Measurements from ENCODE around the gene PDAP1.
A peak's percentile ranks its signal among the peaks of the same experiment; 100 is the strongest.

Gene PDAP1

DNA sequence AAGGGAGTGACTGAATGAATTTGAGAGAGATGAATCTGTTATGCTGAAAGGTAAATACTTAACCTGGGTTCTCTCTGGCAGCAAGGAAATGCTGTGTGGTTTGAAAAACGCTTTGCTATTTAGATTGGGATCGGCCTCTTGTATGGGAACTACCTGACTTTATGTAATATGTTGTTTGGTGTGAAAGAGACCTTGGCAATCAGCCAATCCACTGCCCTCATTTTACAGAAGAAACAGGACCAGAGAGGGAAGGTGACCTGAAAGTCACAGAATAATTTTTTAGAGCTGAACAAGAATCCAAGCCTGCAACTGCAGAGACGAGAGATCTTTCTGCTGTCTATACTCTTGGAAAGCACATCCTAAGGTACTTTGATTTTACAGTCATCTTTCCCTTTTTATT lies 1.4 kb upstream of the PDAP1 start:
- H3K4me3 Mint-ChIP-seq: peak overlapping the region; percentile 93
- no peaks in the 10 kb centered on the region for H3K27me3 Mint-ChIP-seq
- peak overlapping the region; percentile 94 for H3K27ac Mint-ChIP-seq
- peaks cover 46% of the 10 kb centered on the region for H3K4me1 Mint-ChIP-seq (ENCODE audit: low read depth)
- H3K36me3 Mint-ChIP-seq (ENCODE audit: low read depth): peaks cover 42% of the 10 kb centered on the region
- no peaks in the 10 kb centered on the region for H3K9me3 Mint-ChIP-seq

DNA sequence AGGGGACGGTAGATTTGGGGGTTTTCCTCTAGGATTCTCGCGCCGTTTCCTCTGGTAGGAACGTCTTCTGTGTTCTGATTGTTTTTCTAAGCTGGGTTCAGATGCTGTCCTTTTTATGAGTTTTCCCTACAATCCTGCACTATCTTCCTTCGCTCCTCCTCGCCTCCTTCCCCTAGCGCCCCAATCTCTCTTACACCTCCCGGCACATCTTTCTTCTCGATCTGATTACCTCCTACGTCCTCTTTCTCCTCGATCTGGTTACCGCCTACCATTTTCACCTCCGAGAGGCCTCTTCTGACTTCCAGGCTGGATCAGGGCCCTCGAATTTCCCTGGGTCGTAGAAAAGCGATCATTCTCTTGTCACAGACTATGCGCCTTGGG lies 785 bp upstream of the PDAP1 start:
- Mint-ChIP-seq H3K27me3 (no peaks in the 10 kb centered on the region), H3K9me3 (no peaks in the 10 kb centered on the region), H3K4me1 (ENCODE audit: low read depth) (peaks cover 48% of the 10 kb centered on the region)

DNA sequence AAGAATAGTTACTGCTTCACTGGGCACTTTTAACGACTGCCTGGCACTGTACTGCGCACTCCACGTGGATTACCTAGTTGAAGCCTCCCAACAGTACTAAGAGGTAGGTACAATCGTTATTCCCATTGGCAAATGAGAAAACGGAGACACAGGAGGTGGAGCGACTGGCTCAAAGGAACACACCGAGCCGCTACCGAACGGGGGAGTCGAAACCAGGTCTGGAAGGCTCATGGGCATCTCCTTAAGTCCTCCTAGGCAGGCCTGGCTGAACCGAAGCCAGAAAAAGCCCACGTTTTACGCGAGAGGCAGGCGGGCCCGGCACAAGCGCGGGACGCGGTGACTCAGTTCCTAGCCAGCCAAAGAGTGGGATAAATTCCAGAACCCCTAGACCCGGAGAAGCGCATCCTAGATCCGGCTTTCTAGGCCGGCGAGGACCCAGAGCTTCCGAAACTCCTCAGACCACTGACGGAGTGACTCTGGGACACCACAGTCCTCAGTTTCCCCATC lies 472 bp downstream of the PDAP1 start:
- Mint-ChIP-seq H3K9me3 (no peaks in the 10 kb centered on the region), H3K27me3 (no peaks in the 10 kb centered on the region), H3K27ac (peak overlapping the region; percentile 94), H3K4me1 (ENCODE audit: low read depth) (peaks cover 48% of the 10 kb centered on the region), H3K36me3 (ENCODE audit: low read depth) (peaks cover 50% of the 10 kb centered on the region), H3K4me3 (peak overlapping the region; percentile 93)

More for the DNA sequence above, 785 bp upstream of the PDAP1 start:
- Mint-ChIP-seq H3K4me3 (peak overlapping the region; percentile 93), H3K36me3 (ENCODE audit: low read depth) (peaks cover 43% of the 10 kb centered on the region), H3K27ac (peak overlapping the region; percentile 94)

DNA sequence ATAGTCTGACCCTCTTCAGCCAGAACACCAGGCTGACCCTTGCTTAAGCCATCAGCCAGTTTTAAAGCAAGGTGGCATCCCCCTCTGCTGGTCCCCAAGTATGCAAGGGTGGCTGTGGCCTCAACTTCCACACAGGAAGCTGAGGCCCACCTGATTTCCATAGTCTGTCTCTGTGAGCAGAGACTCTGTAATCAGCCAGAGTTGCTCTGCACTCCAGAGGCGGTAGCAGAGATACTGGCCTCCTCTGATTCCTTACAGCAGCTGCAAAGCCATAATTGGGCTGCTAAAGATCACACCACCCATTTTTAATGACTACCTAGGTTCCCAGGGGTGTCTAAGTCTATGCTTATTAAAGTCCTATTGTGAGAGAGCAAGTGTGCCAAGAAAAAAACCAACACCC lies 1.8 kb downstream of the PDAP1 start:
- no peaks in the 10 kb centered on the region for H3K9me3 Mint-ChIP-seq
- H3K36me3 Mint-ChIP-seq (ENCODE audit: low read depth): peaks cover 45% of the 10 kb centered on the region

DNA sequence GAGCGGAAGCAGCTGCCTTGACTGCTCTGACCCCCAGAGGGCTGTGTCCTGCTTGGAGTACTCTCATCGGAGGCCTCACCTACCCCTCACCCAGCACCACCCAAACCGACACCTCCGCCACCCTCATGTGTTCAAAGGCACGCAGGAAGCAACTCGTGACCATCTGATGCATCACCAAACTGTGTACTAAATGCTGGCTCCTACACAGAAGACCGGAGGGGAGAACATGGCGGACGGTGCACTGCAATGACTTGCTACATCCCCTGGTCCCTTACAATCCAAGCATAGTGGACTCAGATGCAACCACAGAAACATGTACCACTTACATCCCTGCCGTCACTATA lies 3.4 kb downstream of the PDAP1 start:
- Mint-ChIP-seq H3K27me3 (no peaks in the 10 kb centered on the region), H3K4me3 (no peak overlapping the region), H3K9me3 (no peaks in the 10 kb centered on the region), H3K4me1 (ENCODE audit: low read depth) (peaks cover 37% of the 10 kb centered on the region), H3K36me3 (ENCODE audit: low read depth) (peaks cover 46% of the 10 kb centered on the region), H3K27ac (no peak overlapping the region)

More for the DNA sequence above, 1.8 kb downstream of the PDAP1 start:
- H3K4me1 Mint-ChIP-seq (ENCODE audit: low read depth): peaks cover 46% of the 10 kb centered on the region
- peak overlapping the region; percentile 94 for H3K27ac Mint-ChIP-seq
- peak overlapping the region; percentile 93 for H3K4me3 Mint-ChIP-seq
- H3K27me3 Mint-ChIP-seq: no peaks in the 10 kb centered on the region

DNA sequence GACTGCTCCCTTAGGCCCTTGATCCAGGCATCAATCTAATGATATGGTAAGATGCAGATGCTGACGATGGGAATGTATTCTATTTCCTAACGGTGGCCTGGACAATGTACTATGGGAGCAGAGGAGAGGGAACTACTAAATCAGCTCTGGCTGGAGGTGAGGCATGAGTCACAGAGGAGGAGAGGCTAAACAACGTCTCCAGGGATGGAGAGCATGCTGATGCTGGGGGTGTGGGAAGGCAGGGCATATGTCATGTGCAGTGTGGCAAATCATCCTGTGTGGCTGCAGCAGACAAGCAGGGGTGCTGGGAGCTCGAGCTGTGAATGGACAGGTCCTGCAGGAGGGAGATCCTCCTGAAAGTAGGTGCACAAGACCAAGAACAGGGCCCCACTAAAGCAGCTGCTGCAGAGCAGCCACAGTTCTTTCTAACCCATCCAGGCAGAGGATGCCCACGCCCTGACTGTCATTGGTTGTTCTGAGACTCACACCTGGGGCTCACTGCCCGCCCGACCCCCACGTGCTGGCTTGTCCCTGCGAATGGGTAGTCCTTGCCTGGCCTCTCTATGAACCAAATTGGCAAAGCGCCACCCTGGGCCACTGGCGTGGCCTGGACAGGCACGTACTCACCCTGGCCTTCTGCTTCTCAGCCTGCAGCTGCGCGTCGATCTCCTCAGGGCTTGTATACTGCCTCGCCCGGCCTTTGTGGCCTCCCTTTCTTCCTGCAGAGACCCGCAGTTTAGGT lies 4.0 kb downstream of the PDAP1 start:
- H3K4me3 Mint-ChIP-seq: no peak overlapping the region
- peaks cover 33% of the 10 kb centered on the region for H3K4me1 Mint-ChIP-seq (ENCODE audit: low read depth)
- H3K27ac Mint-ChIP-seq: peak overlapping the region; percentile 45
- peaks cover 46% of the 10 kb centered on the region for H3K36me3 Mint-ChIP-seq (ENCODE audit: low read depth)
- H3K27me3 Mint-ChIP-seq: no peaks in the 10 kb centered on the region
- H3K9me3 Mint-ChIP-seq: no peaks in the 10 kb centered on the region

DNA sequence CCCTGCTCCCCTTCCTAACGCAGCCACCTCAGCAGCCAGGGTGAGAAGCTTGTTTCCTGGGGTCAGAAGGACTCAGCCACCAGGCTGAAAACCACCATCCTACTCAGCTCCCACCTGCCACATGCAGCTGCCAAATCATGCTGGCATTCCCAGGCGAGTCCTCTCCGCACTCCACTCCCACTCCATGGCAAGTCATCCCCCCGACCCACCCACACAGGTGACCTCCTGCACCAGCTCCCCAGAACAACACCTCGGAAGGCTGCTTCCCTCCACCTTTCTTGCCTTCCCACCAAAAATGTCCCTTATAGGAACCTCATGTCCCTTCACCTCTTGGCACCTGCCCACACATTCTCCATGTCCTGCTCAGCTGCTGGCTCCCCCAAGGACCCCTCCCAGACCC lies 4.6 kb downstream of the PDAP1 start:
- H3K27ac Mint-ChIP-seq: peak overlapping the region; percentile 45
- no peaks in the 10 kb centered on the region for H3K27me3 Mint-ChIP-seq
- H3K4me1 Mint-ChIP-seq (ENCODE audit: low read depth): peaks cover 33% of the 10 kb centered on the region
- peaks cover 49% of the 10 kb centered on the region for H3K36me3 Mint-ChIP-seq (ENCODE audit: low read depth)
- H3K4me3 Mint-ChIP-seq: no peak overlapping the region
- no peaks in the 10 kb centered on the region for H3K9me3 Mint-ChIP-seq

DNA sequence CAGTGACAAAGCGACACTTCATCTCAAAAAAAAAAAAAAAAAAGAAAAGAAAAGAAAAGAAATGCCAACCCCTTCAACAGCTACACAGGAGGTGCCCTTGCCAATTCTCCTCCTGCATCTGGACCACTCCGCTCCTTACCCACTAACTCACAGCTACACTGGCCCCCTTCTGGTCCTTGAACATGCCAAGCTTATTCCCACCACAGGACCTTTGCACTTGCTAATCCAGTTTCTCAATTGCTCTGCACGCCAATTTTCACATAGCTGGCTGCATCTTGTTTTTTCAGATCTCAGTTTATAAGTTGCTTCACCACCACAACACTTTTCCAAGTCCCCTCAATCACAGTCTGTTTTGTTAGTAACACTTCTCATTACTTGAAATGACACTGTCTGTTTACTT lies 5.5 kb downstream of the PDAP1 start:
- H3K4me3 Mint-ChIP-seq: no peak overlapping the region
- H3K4me1 Mint-ChIP-seq (ENCODE audit: low read depth): peaks cover 34% of the 10 kb centered on the region
- no peaks in the 10 kb centered on the region for H3K9me3 Mint-ChIP-seq
- H3K27me3 Mint-ChIP-seq: no peaks in the 10 kb centered on the region
- H3K27ac Mint-ChIP-seq: no peak overlapping the region
- H3K36me3 Mint-ChIP-seq (ENCODE audit: low read depth): peaks cover 56% of the 10 kb centered on the region

DNA sequence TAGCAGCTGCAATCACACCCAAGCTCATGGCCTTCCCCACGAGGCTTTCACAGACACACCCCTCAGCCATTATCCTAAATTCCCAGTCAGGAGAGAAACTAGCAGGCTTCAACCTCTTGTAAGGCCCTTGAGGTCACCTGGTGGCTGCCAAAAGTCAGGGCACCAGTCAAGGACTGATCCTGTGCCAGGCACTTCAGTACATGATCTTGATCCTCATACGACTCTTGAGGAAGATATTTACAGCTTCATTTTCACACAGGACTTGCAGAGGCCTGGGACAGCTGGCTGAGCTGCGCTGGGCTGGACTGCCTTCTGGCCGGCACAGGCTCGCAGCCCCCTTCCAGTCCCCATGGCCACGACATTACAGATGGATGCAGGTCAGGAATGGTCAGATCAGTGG lies 8.8 kb downstream of the PDAP1 start:
- Mint-ChIP-seq H3K36me3 (ENCODE audit: low read depth) (peaks cover 74% of the 10 kb centered on the region), H3K27ac (peak overlapping the region; percentile 57), H3K27me3 (no peaks in the 10 kb centered on the region), H3K9me3 (no peaks in the 10 kb centered on the region), H3K4me3 (no peak overlapping the region), H3K4me1 (ENCODE audit: low read depth) (peaks cover 19% of the 10 kb centered on the region)

DNA sequence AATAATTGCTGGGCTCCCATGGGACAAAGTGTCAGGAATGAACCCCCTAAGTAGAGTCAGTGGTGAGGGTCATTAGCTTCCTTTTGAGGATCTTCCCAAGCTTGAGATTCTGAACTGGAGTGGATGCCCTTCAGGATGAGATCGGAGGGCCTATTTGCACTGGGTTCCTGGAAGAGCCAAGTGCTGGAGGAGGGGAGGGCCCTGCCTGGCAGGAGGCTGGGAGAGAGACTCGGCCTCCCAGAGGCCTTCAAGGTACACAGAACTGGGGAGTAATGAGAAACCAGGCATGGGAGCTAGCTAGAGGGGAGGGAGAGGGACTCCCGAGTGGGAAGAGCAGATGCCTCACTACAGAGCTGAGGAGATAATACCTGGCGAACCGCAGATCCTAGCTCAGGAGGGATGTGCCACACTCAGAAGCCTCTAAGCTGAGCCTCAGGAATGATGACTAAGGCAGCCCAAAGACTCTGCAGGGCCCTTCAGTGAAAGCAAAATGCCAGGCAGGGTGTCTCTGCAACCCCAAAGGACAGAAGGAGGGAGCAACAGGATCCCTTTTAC lies 9.4 kb downstream of the PDAP1 start:
- no peaks in the 10 kb centered on the region for H3K9me3 Mint-ChIP-seq
- H3K27me3 Mint-ChIP-seq: no peaks in the 10 kb centered on the region
- H3K27ac Mint-ChIP-seq: peak overlapping the region; percentile 81
- H3K4me3 Mint-ChIP-seq: no peak overlapping the region
- peaks cover 15% of the 10 kb centered on the region for H3K4me1 Mint-ChIP-seq (ENCODE audit: low read depth)
- peaks cover 74% of the 10 kb centered on the region for H3K36me3 Mint-ChIP-seq (ENCODE audit: low read depth)

DNA sequence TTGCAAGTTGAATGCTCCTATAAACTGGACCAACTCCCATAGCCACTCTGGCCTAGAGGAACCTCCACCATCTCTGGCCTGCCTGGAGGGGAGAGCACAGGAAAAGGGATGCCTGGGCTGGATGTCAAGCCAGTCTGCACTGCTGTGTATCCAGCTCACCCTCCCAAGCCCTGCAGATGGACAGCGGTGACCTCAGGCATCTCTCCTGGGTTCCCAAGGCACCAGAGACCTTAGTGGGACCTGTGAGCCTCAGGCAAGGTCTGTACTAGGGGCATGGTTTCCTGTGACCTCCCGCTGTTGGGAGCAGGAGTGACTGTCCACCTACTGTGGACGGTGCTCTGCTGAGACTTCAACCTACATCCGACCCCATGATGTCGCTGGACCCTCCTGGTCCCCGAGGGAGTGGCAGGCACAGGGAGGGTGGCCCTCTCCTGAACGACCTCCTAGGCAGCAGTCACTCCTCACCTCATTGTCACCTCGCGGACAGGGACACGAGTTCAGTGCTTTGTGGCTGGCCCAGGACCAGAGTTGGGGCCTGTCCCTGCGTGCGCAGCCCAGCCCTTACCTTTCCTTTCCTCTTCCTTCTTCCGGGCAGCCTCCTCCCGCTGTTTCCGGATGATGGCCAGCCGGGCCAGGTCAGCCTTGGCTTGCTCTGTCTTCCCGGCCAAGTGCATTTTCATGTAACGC lies 11.0 kb downstream of the PDAP1 start:
- Mint-ChIP-seq H3K36me3 (ENCODE audit: low read depth) (peaks cover 71% of the 10 kb centered on the region), H3K9me3 (no peaks in the 10 kb centered on the region), H3K4me3 (peak overlapping the region; percentile 25), H3K4me1 (ENCODE audit: low read depth) (peaks cover 23% of the 10 kb centered on the region), H3K27ac (peak overlapping the region; percentile 81), H3K27me3 (no peaks in the 10 kb centered on the region)

DNA sequence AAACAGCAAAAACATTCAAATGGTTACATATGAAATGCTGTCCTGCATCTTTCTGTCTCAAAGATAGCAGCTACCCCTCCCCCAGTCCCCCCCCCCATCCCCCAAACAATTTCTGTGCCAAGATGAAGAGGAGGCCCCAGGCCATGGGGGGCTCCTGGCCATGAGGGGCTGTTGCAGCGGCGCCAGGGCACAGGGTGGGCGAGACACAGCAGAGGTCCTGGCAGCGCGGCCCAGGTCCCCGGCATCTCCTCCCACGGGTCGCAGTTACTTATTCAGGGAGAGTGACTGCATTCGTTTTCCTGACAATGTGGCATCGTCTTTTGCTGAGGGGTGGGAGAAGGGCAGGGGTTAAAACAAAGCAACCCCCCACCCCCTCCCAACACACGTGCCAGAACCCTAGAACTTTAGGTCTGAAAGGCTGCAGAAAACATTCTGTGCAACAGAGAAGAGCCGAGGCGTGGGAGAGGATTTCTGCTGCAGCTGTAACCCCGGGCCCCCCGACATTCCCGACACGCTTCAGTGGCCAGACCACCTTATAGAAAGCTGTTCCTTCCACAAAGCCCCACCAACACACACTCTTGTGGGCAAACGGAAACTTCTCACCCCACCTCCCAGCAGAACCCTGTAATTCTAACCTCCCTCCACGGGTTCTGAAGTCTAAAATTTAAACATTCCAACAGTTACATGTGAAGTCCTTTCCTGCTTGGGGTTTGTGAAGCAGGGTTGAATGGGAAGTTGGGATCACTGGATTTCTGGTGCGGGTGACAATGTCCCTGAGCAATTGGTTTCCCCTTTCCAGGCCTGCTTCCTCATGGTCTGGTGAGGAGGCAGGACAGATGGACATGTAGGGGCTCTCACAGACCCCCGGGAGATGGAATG lies 11.7 kb downstream of the PDAP1 start:
- Mint-ChIP-seq H3K36me3 (ENCODE audit: low read depth) (peaks cover 70% of the 10 kb centered on the region), H3K27ac (peak overlapping the region; percentile 29), H3K4me3 (no peak overlapping the region), H3K27me3 (no peaks in the 10 kb centered on the region), H3K4me1 (ENCODE audit: low read depth) (peaks cover 28% of the 10 kb centered on the region), H3K9me3 (no peaks in the 10 kb centered on the region)

DNA sequence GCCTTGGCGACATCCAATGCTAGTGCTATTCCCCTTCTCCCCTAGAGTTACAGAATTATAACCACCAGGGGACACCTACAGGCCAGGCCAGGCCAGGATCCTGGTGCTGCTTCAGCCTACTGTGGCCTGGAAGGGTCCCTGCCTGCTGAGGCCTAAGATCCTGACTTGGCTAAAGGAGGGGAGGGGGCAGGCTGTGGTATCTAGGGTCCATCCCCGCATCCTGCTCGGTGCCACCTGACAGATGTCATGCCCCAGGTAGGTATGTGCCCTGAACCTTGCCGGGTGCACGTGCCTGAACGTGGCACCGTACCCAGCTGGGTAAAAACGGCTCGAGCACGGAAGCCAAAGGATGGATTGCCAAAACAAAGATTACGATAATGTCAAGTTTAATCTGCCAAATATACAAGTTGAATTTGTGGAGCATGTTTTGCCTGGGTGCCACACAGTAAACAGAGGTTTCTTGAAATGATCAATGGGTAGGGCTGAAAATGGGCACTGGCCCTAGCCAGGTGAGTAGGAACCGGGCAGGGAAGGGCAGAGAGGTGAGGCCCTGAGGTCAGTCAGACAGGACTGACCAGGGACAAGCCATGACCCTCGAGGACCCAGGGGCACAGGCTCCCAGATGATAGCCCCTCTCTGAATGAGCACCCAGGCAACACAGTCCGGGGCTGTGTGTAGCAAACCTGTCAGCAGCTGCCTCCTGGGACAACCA lies 12.6 kb downstream of the PDAP1 start:
- Mint-ChIP-seq H3K27me3 (no peaks in the 10 kb centered on the region), H3K36me3 (ENCODE audit: low read depth) (peaks cover 68% of the 10 kb centered on the region)

DNA sequence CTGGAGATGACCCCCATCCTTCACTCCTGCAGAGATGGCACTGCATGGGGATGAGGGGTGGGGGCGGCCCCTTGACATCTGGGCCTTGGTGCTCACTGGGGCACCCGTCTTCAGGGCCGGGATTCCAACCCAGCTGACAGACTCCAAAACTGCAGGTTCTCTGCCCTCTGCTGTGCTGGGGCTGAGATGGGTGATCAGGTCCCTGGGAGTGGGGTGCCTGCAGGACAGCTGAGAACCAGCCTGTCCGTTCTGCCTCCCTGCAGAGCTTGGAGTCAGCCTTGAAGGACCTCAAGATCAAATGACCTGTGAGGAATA lies 14.3 kb downstream of the PDAP1 start:
- Mint-ChIP-seq H3K27me3 (no peaks in the 10 kb centered on the region), H3K4me1 (ENCODE audit: low read depth) (peaks cover 25% of the 10 kb centered on the region), H3K9me3 (no peaks in the 10 kb centered on the region), H3K36me3 (ENCODE audit: low read depth) (peaks cover 62% of the 10 kb centered on the region), H3K4me3 (peak overlapping the region; percentile 49), H3K27ac (no peak overlapping the region)

More for the DNA sequence above, 12.6 kb downstream of the PDAP1 start:
- Mint-ChIP-seq H3K4me1 (ENCODE audit: low read depth) (peaks cover 25% of the 10 kb centered on the region), H3K4me3 (no peak overlapping the region), H3K9me3 (no peaks in the 10 kb centered on the region), H3K27ac (no peak overlapping the region)
